GM04503 (cell line): ENCODE data around the gene ROR1.

Experiments used
- DNase-seq: peaks from one replicate; pipeline ENCODE4 v3.0.0-alpha.2; 2012; ENCODE audit warnings: low read depth

Gene ROR1

GRCh38 chr1:63936801-63937200 is 163.0 kb downstream of the ROR1 start:
- DNase-seq = no peak

DNA sequence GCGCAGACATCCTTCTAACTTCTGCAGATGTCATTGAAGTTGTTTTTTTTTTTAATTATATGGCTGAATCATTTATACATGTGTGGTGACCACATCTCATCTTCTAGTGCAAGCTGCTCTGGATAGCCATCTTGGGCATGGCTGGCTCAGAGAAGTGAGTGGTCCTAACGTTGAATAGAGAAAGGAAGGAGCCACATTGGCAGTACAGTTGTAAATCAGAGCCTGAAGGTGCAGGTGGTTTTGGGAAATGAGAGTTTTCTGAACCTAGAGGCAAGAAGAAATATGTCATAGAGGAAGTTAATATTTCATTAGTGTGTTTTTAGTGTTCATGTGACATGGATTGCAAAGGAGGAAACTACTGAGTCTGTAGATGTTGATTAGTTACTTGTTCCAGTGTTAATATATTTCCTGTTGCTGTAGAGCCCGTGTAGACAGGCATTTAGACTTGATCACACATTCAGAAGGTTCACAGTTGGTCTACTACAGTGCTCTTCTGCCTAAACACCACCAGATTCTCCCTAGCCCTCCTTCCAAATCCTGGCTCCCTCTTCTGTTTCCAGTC is 163.7 kb downstream of the ROR1 start:
- DNase-seq = no peak

DNA sequence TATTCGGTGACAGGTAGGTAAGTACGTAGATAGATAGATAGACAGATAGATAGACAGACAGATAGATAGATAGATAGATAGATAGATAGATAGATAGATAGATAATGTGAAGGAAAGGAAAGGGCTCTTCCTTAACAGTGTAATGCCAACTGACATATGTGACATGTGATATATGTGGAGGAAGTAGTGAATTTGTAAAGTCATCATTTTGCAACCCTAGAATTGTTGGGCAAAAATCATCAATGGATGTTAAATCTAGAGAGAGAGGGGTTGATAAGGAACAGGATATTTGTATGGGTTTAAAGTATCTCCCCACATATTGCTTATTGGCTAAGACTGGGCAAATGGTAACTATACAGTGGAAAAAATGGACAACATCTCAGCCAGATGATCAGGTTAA is 166.6 kb downstream of the ROR1 start:
- no peak for DNase-seq

DNA sequence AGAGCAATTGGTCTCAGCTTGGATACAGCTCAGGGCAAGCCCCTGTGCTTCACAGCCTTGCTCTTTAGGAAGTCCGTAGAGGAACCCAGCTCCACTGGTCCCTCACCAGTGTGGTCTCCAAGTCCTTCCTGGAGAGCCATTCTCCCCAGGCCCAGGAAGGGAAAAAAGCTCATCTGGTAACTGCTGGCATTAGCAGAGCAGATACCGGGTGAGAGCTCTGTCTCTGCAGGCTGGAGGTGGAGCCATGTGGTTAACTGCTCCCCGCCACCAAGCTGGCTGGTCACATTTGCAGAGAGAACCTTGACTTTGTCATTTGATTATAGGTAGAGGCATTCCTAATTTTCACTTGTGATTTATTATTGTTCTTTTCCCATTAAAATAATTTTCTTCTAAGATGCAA is 169.6 kb downstream of the ROR1 start:
- no peak for DNase-seq

DNA sequence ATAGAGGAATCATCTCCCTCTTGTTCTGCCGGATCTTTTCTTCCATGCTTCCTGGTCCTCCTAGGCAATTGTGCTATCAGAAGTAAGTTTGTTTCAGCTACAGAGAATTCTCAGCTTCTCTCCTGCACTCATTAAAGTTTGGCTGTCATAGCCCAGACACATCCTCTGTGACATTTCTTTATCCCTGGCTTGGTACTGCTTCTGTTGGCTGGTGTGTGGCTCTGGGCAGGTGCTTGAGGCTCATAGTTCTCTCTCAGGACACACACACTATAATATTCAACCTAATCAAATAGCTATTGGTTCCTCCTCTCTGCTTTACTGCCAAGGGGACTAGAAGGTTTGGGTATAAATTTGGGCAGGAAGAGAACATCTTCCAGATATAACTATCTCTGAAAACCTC is 172.1 kb downstream of the ROR1 start:
- DNase-seq = no peak

DNA sequence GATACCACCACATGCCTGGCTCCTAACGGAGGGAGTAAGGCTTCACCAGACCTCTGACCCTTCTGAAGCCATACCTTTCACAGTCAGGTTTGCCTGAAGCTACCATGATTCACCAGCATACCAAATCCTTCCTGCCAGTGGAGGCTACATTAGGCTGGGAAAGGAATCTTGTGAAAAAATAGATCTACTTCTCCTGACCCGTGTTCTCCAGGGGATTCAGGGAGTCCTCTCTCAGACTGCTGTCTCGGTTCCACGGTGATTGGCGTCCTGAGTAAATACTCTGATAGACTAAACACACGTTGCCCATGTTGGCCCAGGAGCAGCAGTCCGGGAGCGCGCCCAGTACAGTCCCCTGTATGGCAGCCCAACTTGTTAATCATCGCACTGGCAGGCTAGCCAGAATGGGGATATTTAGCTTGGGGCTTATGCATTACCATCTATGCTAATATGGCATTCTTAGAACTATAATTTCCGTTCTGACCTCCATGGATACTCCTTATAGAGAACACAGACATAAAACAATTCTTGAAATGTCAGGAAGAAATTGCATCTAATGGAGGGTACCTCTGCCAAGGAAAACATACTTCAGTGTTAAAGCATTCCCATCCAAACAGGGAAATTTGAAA is 173.2 kb downstream of the ROR1 start:
- DNase-seq = no peak

DNA sequence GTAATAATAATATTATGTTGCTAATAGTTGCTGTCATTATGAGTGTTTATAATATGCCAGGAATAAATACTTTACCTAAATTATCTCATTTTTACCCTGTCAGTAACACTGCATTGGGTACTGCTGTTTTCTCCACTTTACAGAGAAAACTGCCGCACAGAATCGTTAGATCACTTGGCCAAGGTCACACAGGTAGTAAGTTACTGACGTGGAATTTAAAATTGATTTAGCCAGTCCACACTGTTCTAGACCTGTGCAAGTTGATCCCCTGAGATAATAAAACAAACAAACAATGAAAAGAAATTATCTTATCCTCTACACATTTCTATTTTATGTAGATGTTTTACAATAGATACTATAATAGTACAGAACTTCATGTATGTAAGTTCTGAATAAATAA is 174.1 kb downstream of the ROR1 start:
- no peak for DNase-seq

DNA sequence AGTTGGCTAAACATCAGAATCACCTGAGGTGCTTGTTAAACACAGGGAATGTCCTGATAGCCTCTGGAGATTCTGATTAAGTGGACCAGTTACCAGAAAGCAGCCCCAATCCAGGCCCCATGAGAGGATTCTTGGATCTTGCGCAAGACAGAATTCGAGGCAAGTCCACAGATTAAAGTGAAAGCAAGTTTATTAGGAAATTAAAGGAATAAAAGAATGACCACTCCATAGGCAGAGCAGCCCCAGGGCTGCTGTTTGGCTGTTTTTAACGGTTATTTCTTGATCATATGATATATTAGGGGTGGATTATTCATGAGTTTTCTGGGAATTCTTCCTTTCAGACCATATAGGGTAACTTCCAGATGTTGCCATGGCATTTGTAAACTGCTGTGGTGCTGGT is 176.2 kb downstream of the ROR1 start:
- DNase-seq = no peak

DNA sequence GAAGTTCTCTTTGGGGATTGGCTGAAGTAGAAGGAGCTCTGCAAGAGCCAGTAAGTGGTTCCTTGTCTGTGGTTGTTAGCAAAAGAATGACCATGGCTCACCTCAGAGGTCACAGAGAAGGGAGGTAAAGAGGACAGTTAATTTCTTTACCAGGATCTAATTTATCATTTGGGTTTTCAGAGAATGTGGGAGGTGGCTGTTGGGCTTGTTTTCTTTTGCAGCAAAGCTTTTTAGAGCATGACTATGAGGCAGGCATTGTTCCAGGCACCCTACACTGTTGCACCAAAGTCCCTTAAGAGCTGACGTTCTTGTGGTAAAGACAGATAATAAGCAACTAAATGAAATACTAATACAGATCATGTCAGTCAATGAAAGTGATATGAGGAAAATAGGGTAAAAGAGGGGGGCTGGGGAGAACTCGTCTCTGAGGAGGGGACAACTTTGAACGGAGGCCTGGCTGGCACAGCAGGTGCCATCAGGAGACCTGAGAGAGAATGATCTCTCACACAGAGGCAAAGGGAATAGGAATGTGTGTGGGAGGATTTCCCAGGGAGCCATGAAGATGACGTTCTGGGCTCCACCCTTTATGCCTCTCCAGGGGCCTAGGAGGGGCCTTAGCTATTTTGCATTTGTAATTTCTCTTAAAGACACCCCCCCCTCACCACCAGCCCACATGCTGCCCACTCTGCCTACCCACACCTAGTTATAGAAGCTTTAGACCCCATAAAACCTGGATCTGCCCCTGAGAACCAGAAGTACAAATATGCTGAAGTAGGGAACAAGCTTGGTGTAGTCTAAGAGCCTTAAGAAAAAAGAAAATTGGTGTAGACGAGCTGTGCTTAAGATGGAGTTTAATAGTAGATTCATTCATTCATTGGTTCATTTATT is 177.5 kb downstream of the ROR1 start:
- DNase-seq = no peak

GRCh38 chr1:63954187-63954586 is 180.4 kb downstream of the ROR1 start:
- no peak for DNase-seq

DNA sequence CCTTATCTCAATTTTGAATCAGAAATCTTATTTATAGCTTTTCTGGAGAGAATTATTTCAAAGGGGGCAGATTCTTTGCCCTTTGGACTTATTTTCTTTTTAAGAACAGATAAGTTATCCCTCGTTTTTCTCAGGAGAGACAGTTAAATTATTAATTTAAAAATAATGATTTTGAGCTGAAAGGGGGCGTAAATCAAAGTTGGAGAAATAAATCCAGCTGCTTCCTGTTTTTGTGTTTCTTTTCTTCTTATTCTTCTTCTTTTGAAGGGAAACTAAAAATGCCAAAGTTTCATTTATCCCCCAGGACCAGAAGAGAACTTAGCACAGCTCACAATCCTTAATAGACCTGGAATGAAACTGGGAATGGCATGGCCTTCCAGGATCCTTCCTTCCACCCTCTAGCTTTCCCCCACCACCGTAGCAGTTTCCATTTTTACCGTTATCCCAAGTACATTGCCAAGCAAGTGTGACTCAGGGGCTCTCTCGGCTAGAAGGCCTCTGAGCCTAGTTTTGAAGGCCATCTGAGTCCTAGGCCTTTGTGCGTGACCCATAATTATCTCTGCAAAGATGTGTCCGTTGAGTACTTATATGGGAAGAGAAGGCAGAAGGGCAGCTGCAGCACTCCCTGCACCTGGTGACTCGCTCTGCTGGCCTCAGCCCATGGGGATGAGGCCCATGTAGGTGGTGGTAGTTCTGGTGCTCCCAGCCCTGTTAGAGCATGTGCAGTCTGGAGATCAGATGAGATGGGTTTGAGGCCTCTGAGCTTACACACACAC is 181.7 kb downstream of the ROR1 start:
- DNase-seq = no peak

DNA sequence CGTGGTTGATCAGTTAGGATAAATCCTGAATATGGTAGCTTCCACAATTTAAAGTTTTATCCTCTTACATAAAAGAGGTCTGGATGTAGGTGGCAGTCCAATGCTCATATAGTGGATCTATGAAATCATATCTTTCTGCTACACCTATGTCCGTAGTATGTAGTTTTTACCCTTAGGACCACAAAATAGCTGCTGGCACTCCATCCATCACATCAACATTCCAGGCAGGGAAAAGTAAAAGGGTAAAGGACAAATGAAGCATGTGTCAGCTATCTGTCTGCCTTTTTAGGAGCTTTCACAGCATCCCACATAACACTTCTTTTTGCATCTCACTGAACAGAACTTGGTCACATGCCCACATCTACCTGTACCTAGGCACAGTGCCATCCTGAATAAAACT is 184.7 kb downstream of the ROR1 start:
- no peak for DNase-seq

DNA sequence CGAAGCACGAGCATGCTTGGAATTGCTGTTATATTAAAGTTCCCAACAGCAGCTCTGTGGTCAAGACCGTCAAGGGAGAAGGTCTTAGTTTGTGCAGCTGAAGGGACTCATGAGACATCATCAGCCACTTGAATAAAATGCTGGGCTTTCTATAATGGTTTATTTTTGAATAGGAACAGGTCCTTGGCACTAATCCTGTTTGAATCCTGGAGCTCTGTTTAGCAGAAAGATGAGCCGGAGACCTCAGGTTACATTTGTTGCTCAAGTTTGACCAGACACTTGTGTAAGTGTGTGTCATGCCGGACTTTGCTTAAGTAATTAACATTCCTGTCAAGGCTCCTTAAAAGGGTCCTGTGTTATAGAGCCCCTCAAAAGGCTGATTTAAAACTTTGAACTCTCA is 186.5 kb downstream of the ROR1 start:
- DNase-seq = no peak

DNA sequence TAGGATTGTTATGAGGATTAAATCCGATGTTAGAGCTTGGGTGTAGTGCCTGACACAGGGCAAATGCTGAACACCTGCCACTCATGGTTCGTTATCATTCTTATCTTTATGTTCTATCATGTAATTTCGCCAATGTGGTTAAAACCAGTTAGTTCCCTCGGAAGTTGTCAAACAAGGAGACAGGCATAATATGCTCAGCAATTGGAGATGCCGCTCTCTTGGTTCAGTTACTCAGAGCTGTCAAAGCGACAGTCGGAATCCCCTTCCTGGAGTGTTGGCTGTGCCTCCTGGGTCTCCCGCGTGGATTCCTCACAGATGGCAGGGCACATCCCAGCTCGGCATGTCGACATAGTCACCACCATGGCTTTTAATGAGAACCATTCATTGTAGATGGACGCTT is 192.2 kb downstream of the ROR1 start:
- DNase-seq = no peak

GRCh38 chr1:63967901-63968300 is 194.1 kb downstream of the ROR1 start:
- no peak for DNase-seq

GRCh38 chr1:63968663-63969440 is 195.0 kb downstream of the ROR1 start:
- DNase-seq = peak; percentile 46

DNA sequence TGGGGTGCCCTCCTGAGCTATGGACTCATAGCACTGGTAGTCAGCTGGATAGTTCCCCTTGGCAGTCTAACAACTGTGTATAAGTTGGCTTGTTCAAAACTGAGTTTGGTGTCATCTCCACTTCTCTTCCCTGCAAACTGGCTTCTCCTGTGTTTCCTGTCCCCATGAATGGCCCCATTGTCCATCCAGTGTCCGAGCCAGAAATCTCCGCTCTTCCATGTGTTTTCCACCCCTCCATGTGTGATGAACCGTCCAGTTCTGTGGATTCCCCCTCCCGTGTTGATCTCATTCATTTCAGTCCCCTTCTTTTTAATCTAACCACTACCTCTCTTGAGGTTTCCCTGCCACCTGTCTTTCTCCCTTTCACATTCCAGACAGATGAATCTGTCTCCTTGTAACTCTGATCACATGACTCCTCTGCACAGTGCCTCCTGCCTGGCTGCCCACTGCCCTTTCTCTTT is 195.7 kb downstream of the ROR1 start:
- DNase-seq = no peak

DNA sequence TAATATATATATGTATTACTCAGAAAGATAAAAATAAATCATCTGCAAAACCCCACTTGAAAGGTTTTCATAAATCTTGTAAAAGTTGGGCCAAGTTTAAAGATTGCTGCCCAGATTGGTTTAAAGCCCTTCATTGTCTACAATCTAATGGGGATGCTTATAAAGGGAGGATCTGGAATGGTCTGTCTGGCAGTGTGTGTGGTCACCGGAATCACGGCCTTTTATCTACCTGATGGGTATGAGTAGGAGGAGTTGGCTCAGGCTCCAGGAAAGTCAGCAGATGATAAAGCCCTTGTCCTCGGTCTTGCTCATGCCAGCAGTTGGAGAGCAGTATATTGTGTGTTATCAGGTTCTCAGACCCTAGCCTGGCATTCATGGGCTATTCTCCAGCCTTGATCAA is 197.7 kb downstream of the ROR1 start:
- DNase-seq = no peak

DNA sequence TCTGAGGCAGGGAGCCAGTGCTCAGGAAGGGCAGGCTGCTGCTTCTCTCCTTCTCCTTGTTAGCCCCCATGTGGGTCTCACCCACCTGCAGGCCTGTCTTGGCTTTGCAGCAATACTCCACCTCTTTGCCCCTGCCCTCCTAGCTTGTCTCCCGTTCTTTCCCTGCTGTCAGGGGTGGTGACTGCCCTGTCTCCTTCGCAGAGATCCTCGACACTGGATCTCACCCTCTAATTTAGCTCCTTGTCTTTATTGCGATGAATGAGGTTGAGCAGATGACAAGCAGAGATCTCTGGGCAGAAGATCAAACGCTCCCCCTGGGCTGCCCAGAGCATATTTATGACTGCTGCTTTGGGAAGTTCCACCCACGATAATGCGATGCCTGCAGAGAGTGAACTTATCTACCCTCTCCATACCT is 199.2 kb downstream of the ROR1 start:
- DNase-seq = no peak

DNA sequence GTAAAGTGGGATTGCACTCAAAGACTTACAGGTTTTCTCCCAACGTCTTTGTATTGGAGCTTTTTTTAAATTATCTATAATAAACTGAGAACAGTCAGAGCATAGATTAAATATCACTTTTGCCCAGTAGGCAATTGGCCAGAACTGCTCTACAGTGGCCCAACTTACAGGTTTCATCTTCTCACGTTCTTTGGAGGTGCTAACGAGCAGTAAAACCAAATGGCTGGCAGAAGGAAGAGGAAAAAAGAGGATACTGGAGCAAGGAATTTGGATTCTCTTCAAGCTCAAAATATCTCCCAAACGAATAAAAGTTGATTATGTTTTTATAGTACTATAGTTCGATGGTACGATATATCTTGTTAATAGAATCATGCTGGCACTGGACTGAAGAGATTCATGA is 201.1 kb downstream of the ROR1 start:
- no peak for DNase-seq

GRCh38 chr1:63975481-63975880 is 201.7 kb downstream of the ROR1 start:
- no peak for DNase-seq

DNA sequence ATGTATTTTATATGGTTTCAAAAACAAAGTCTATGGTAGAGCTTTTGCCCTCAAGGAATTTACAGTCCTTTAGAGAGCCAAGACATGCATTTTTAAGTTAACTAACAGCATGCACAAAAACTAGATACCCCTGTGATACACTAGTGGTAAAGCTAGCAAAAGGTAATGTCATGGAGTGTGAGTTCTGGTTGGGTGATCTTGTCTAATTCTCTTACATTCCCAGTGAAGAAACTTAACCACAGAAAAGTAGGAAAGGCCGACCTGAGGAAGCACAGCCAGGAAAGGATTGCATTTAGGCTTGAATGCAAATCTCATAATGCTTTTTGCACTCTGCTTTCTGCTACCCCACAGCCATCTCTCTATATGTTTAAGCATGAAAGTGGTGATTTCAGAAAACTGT is 202.2 kb downstream of the ROR1 start:
- no peak for DNase-seq
